Neural cell (in vitro differentiated cells): ENCODE data around the gene TXNDC9. TPM values are rescaled to one million over a fixed set of nuclear protein-coding genes. Genes with fewer than 3 reads are reported as not detected.
A peak's percentile ranks its signal among the peaks of the same experiment; 100 is the strongest.

Experiments
- H2AFZ ChIP-seq: fragments of 200-600, 300-800 bp; sonication (generic), shearing (Covaris generic); 2 replicates; pipeline ENCODE4 v1.6.0; 2014; ENCODE audit warnings: low read depth, mild to moderate bottlenecking, antibody characterized with exemption, low read length, moderate library complexity
- H3F3A ChIP-seq: fragments of 200-600 bp; shearing (Covaris generic); 2 replicates; pipeline ENCODE4 v1.6.1; 2016; ENCODE audit warnings: mild to moderate bottlenecking, moderate library complexity, mixed read lengths, antibody characterized with exemption, low read length; ENCODE audit not compliant: insufficient read depth, poor library complexity, severe bottlenecking
- H3K27ac ChIP-seq: fragments of 200-600, 300-800 bp; sonication (generic), shearing (Covaris generic); 2 replicates; pipeline ENCODE4 v1.5.1; 2014; ENCODE audit warnings: mild to moderate bottlenecking, low read length, moderate library complexity
- H3K27me3 ChIP-seq: fragments of 300-800, 200-600 bp; sonication (generic), shearing (Covaris generic); 2 replicates; pipeline ENCODE4 v1.6.0; 2014; ENCODE audit warnings: mild to moderate bottlenecking, low read depth, low read length, moderate library complexity; ENCODE audit not compliant: insufficient read depth
- H3K36me3 ChIP-seq: fragments of 300-800, 200-600 bp; sonication (generic), shearing (Covaris generic); 2 replicates; pipeline ENCODE4 v1.5.1; 2014; ENCODE audit warnings: mild to moderate bottlenecking, antibody characterized with exemption, low read length, moderate library complexity; ENCODE audit not compliant: insufficient read depth
- H3K4me2 ChIP-seq: fragments of 300-800, 200-600 bp; sonication (generic), shearing (Covaris generic); 2 replicates; pipeline ENCODE4 v1.6.0; 2014; ENCODE audit warnings: mild to moderate bottlenecking, low read length
- H3K4me3 ChIP-seq: fragments of 300-800, 200-600 bp; sonication (generic), shearing (Covaris generic); 2 replicates; pipeline ENCODE4 v1.5.1; 2014; ENCODE audit warnings: mild to moderate bottlenecking, low read length, moderate library complexity
- H3K79me2 ChIP-seq: fragments of 200-600 bp; shearing (Covaris generic); replicated peaks from 2 replicates; pipeline ENCODE4 v1.6.0; 2014; ENCODE audit warnings: mild to moderate bottlenecking, low read length, moderate library complexity; ENCODE audit not compliant: insufficient read depth
- H3K9ac ChIP-seq: fragments of 300-800, 200-600 bp; sonication (generic), shearing (Covaris generic); 2 replicates; pipeline ENCODE4 v1.6.1; 2016; ENCODE audit warnings: mild to moderate bottlenecking, low read length, mixed read lengths
- H3K9me2 ChIP-seq: fragments of 200-600 bp; shearing (Covaris generic); 2 replicates; pipeline ENCODE4 v1.6.1; 2016; ENCODE audit warnings: mild to moderate bottlenecking, low read length, mixed read lengths; ENCODE audit not compliant: insufficient read depth
- H3K9me3 ChIP-seq: fragments of 200-600, 300-800 bp; sonication (generic), shearing (Covaris generic); 2 replicates; pipeline ENCODE4 v1.6.1; 2016; ENCODE audit warnings: mild to moderate bottlenecking, mixed run types, low read length, moderate library complexity, mixed read lengths
- H4K20me1 ChIP-seq: fragments of 200-600 bp; shearing (Covaris generic); 2 replicates; pipeline ENCODE4 v1.6.1; 2016; ENCODE audit warnings: mild to moderate bottlenecking, mixed run types; ENCODE audit not compliant: insufficient read depth
- EP300 ChIP-seq: fragments of 450-650 bp; conservative IDR thresholded peaks from 2 replicates; pipeline ENCODE4 v1.6.1; 2014; ENCODE audit warnings: antibody characterized with exemption, mild to moderate bottlenecking, moderate library complexity; ENCODE audit not compliant: poor library complexity, severe bottlenecking
- EZH2 ChIP-seq: fragments of 200-600, 300-800 bp; shearing (Covaris generic), sonication (generic); IDR thresholded peaks from 2 replicates; pipeline ENCODE4 v1.6.1; 2014; ENCODE audit warnings: antibody characterized with exemption, low read length, borderline replicate concordance, mild to moderate bottlenecking; ENCODE audit not compliant: insufficient read depth, poor library complexity, severe bottlenecking
- MXI1 ChIP-seq: fragments of 450-650 bp; conservative IDR thresholded peaks from 2 replicates; pipeline ENCODE4 v1.6.1; 2014; ENCODE audit warnings: antibody characterized with exemption, mild to moderate bottlenecking; ENCODE audit not compliant: poor library complexity, severe bottlenecking
- POLR2AphosphoS5 ChIP-seq: IDR thresholded peaks from 2 replicates; pipeline ENCODE4 v1.6.1; 2012
- RAD21 ChIP-seq: fragments of 450-650 bp; conservative IDR thresholded peaks from 2 replicates; pipeline ENCODE4 v1.6.1; 2014; ENCODE audit warnings: antibody characterized with exemption, mild to moderate bottlenecking, moderate library complexity
- SMC3 ChIP-seq: fragments of 450-650 bp; conservative IDR thresholded peaks from 2 replicates; pipeline ENCODE4 v1.6.1; 2014; ENCODE audit warnings: antibody characterized with exemption, mild to moderate bottlenecking, moderate library complexity; ENCODE audit not compliant: poor library complexity
- TAF1 ChIP-seq: IDR thresholded peaks from 2 replicates; pipeline ENCODE4 v1.6.1; 2012; ENCODE audit warnings: low read depth
- polyA plus RNA-seq: library from polyadenylated mRNA; depleted of rRNA; stranded (reverse); fragments of >200 nt; gene quantifications from 2 replicates; pipeline ENCODE4 v1.2.3, GENCODE V29; 2014
- TF ChIP-seq, protein P1 (sequence below): IDR thresholded peaks from 2 replicates; pipeline ENCODE4 v1.6.1; 2012; ENCODE audit warnings: borderline replicate concordance
- TF ChIP-seq, protein P2 (sequence below): fragments of 450-650 bp; IDR thresholded peaks from 2 replicates; pipeline ENCODE4 v1.5.1; 2014; ENCODE audit warnings: antibody characterized with exemption, mild to moderate bottlenecking, moderate library complexity; ENCODE audit not compliant: poor library complexity, severe bottlenecking

Gene TXNDC9
- polyA plus RNA-seq, 1 donor from 2014 or later = 88.1 TPM

- H3K4me3 ChIP-seq = peak overlapping the region; percentile 96
- H4K20me1 ChIP-seq = no peaks in the 10 kb centered on the region
- no peaks in the 10 kb centered on the region for H3K36me3 ChIP-seq
These were observed 2.0 kb upstream of the TXNDC9 start for GRCh38 chr2:99338029-99338585.

DNA sequence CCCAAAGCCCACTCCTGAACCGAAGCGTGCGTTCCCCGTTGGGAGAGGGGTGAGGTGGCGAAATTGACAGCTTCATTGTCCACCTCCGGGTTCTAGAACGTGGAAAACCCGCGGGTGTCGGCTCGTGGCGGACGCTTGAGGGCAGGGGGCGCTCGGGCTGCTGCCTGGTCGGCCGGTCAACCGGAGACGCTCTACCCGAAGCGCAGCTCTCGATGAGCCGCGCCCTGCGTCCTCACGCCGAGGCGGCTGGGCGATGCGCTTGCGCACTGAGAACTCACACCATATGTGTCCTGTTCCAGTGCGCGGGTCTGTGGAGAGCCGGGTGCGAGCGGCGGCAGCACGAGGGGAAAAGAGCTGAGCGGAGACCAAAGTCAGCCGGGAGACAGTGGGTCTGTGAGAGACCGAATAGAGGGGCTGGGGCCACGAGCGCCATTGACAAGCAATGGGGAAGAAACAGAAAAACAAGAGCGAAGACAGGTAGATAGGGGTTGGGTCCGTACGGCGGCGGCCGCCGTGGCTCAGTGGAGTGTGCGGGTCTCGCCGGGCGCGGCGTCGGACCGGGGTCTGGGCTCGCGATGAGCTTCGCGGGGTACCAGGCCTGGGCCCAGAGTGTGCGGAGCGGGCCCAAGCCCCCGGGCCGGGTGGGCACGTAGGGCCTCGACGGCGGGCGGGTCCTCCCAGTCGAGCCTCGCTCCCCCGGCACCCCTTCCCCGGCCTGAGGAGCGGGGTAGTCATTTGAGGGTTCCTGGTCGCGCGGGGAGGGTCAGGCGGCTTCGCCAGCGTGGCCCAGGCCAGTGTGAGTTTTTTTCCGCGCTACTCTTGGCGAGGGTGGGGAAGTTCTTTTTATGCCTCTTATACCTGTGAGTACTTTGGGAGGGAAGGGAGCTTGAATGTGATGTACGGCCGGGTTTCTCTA, 1.2 kb upstream of the TXNDC9 start, which contains the start of gene EIF5B:
Gene EIF5B (plus strand): TSS at position 277 of the 916 bp plus-strand sequence. CDS start 166 bp downstream, at position 443.
- H3K36me3 ChIP-seq = no peaks in the 10 kb centered on the region
- peak within 1 kb of the TSS; percentile 83 for H3K27ac ChIP-seq
- H3K4me2 ChIP-seq = peak within 1 kb of the TSS; percentile 47
- H3K79me2 ChIP-seq = peaks cover 52% of the 10 kb centered on the region
- peak within 1 kb of the TSS; percentile 96 for H3K4me3 ChIP-seq
- H3F3A ChIP-seq = peaks cover 3% of the 10 kb centered on the region
- no peaks in the 10 kb centered on the region for H3K9me2 ChIP-seq
- no peaks in the 10 kb centered on the region for H3K9me3 ChIP-seq
- H2AFZ ChIP-seq = peak within 1 kb of the TSS; percentile 81
- H3K27me3 ChIP-seq = no peaks in the 10 kb centered on the region
- no peaks in the 10 kb centered on the region for H4K20me1 ChIP-seq
- H3K9ac ChIP-seq = peak within 1 kb of the TSS; percentile 80
- no peak for TF ChIP-seq SMC3
- TF ChIP-seq POLR2AphosphoS5 = peak; percentile 63
- TF ChIP-seq TAF1 = peak; percentile 50
- TF ChIP-seq EZH2 = no peak
- peak; percentile 93 for TF ChIP-seq MXI1
- TF ChIP-seq RAD21 = peak; percentile 45
- TF ChIP-seq EP300 = no peak
- TF ChIP-seq, protein P1, sequence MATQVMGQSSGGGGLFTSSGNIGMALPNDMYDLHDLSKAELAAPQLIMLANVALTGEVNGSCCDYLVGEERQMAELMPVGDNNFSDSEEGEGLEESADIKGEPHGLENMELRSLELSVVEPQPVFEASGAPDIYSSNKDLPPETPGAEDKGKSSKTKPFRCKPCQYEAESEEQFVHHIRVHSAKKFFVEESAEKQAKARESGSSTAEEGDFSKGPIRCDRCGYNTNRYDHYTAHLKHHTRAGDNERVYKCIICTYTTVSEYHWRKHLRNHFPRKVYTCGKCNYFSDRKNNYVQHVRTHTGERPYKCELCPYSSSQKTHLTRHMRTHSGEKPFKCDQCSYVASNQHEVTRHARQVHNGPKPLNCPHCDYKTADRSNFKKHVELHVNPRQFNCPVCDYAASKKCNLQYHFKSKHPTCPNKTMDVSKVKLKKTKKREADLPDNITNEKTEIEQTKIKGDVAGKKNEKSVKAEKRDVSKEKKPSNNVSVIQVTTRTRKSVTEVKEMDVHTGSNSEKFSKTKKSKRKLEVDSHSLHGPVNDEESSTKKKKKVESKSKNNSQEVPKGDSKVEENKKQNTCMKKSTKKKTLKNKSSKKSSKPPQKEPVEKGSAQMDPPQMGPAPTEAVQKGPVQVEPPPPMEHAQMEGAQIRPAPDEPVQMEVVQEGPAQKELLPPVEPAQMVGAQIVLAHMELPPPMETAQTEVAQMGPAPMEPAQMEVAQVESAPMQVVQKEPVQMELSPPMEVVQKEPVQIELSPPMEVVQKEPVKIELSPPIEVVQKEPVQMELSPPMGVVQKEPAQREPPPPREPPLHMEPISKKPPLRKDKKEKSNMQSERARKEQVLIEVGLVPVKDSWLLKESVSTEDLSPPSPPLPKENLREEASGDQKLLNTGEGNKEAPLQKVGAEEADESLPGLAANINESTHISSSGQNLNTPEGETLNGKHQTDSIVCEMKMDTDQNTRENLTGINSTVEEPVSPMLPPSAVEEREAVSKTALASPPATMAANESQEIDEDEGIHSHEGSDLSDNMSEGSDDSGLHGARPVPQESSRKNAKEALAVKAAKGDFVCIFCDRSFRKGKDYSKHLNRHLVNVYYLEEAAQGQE = no peak

More at GRCh38 chr2:99338029-99338585, 2.0 kb upstream of the TXNDC9 start:
- Histone ChIP-seq H3K27ac (peak overlapping the region; percentile 83), H3K9me3 (no peaks in the 10 kb centered on the region), H3F3A (peaks cover 3% of the 10 kb centered on the region), H3K79me2 (peaks cover 56% of the 10 kb centered on the region), H3K4me2 (peak overlapping the region; percentile 40), H3K27me3 (no peaks in the 10 kb centered on the region), H2AFZ (no peak overlapping the region), H3K9ac (peak overlapping the region; percentile 66), H3K9me2 (no peaks in the 10 kb centered on the region)
- TF ChIP-seq RAD21 (no peak), MXI1 (no peak), POLR2AphosphoS5 (no peak), TAF1 (no peak), EZH2 (no peak), EP300 (no peak), SMC3 (no peak)
- TF ChIP-seq, protein P2, sequence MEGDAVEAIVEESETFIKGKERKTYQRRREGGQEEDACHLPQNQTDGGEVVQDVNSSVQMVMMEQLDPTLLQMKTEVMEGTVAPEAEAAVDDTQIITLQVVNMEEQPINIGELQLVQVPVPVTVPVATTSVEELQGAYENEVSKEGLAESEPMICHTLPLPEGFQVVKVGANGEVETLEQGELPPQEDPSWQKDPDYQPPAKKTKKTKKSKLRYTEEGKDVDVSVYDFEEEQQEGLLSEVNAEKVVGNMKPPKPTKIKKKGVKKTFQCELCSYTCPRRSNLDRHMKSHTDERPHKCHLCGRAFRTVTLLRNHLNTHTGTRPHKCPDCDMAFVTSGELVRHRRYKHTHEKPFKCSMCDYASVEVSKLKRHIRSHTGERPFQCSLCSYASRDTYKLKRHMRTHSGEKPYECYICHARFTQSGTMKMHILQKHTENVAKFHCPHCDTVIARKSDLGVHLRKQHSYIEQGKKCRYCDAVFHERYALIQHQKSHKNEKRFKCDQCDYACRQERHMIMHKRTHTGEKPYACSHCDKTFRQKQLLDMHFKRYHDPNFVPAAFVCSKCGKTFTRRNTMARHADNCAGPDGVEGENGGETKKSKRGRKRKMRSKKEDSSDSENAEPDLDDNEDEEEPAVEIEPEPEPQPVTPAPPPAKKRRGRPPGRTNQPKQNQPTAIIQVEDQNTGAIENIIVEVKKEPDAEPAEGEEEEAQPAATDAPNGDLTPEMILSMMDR = no peak
- TF ChIP-seq, protein P1 = no peak
